AG09319 (cell line): ENCODE measurements around the gene MCHR1.

Experiments used
- DNase-seq: peaks from one replicate; pipeline ENCODE4 v3.0.0-alpha.2; 2010; ENCODE audit warnings: low read depth; ENCODE audit errors: extremely low read depth
- CTCF ChIP-seq: IDR thresholded peaks from 2 replicates; pipeline ENCODE4 v1.5.1; 2011; ENCODE audit warnings: low read depth, mild to moderate bottlenecking, inconsistent platforms, low read length, moderate library complexity

MCHR1 gene

DNA sequence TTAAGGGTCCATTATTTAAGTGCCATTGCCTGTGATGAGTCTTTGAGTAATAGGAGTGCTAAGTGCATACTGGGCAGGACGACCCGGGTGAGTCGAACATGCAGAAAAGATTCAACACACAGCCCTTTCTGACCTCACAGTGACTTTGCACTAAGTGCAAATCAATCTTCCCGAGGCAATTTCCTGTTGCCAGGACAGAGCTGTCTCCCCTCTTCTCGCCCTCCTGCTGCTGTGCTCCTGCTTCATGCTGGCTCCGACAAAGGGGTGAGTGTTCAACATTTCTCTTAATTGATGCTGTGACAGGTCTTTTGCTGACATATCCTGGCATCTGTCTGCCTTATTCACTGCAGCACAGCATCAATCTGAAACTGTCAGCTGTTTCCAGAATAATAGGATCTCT is 42.0 kb downstream of the MCHR1 start:
- no peak for TF ChIP-seq CTCF
- no peak for DNase-seq

DNA sequence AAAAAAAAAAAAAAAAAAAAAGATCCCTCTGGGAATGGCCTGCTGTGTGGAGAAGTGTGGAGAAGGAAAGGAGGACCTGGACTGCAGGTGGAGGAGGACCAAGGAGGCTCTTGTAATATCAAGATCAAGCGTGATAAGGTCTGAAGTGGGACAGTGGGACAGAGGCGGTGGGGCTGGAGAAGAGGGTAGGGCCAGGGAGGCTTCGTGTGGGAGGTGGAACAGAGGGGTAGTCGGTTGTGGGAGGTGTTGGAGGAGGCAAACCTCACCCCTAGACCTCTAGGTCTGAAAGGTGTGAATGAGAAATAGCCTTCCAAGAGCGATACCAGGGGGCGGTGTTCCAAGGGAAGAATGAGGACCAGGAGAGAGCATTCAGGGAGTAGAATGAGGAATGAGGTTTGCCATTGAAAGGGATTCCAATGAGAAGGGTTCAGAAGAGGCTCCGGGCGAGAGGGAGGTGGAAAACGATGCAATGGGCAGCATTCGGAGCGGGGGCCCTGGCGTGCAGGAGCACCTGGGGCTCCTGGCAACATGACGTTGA is 44.2 kb downstream of the MCHR1 start:
- no peak for TF ChIP-seq CTCF
- DNase-seq, result no peak

DNA sequence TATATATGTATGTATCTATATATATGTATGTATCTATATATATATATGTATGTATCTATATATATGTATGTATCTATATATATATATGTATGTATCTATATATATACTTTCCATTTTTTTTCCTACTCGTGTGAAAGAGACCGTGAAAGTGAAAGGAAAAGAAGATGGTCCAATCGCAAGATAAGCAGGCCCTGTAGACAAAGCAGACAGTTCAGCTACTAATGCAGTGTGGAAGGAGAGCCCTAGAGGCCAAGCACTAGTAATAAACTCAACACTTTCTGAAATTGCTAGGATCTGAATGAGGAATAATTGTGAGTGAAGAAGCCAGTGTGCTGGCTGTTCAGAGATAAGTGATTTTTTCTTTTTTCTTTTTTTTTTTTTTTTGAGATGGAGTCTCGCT is 47.2 kb downstream of the MCHR1 start:
- no peak for DNase-seq

DNA sequence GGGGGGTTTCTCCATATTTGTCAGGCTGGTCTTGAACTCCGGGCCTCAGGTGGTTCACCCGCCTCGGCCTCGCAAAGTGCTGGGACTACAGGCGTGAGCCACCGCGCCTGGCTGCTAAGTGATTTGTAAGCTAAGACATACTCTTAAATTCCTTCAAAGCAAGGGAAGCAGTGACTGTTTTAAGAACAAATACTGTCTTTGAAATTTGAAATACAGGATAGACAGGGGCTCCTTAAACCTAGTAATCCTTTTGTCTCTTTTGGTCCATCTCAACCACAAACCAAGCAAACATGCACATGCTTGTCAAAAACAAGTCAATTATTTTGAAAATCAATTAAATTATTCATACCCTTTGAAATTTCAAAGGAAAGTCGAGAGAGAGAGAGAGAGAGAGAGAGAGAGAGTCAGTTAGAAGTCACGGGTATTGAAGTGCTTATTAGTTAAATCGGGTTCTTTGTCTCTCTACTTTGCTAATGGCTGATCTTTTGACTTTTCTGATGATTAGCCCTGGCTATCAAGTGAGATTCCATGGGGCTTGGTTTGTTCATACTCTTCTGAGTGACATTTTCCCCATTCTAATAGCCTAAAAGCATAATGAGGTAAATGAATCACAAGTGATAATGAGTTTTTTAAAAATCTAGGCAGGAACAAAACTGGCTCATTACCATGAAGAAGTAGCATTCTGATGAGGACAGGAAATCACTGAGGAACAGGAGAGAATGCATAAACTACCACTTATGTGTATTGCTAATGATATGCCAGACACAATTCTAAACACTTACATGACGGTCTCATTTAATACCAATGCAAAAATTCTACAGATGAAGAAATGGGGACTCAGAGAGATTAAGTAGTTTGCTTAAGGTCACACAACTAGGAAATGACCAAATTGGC is 48.0 kb downstream of the MCHR1 start:
- TF ChIP-seq CTCF, result no peak
- DNase-seq, result no peak

More for the DNA sequence above, 47.2 kb downstream of the MCHR1 start:
- TF ChIP-seq CTCF, result no peak

- no peak for DNase-seq
- TF ChIP-seq CTCF, result no peak
Measured at GRCh38 chr22:40727964-40728615, 48.8 kb downstream of the MCHR1 start.

- DNase-seq, result no peak
- TF ChIP-seq CTCF, result no peak
Measured at GRCh38 chr22:40728731-40729189, 49.5 kb downstream of the MCHR1 start.

DNA sequence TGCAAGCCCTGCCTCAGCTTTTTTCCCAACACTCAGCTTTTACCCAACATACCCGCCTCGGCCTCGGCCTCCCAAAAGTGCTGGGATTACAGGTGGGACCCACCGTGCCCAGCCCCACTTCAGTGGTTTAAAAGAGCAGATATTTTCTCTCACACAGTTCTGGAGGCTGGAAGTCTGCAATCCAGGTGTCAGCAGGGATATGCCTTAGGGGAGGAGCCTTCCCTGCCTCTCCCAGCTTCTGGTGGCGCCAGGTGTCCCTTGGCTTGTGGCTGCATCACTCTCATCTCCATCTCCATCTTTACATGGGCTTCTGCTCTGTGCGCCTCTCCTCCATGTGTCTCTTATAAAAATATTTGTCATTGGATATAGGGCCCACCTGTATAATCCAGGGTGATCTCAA is 50.0 kb downstream of the MCHR1 start:
- TF ChIP-seq CTCF, result no peak
- DNase-seq, result no peak
